ENCODE data around the gene R3HDM1.

GRCh38 chr2:135708159-135708558, 176.9 kb downstream of the R3HDM1 start:
- TF ChIP-seq CTCF (IDR thresholded peaks at IDR 0.05) (no peak), ZFX (IDR thresholded peaks at IDR 0.05; ENCODE audit: borderline replicate concordance) (no peak)
